ENCODE results near the gene TDRD9. TPM values are rescaled to one million over a fixed set of nuclear protein-coding genes. Genes with fewer than 3 reads are reported as not detected.
"Not testable (repeated sequence)": the region's sequence is repeated elsewhere in the genome, so short reads cannot be mapped to it uniquely, and the experiment has no call there.

The TDRD9 gene
- total RNA-seq = 0.10 and 5.0 TPM in 2 replicates

GRCh38 chr14:103928011-103928890, at the start of gene TDRD9:
Gene TDRD9, plus strand, starts transcription at chr14:103928456. Its CDS starts 54 bp downstream, at chr14:103928510.
- no peak for DNase-seq (ENCODE audit: extremely low read depth, low read depth, low spot score)

GRCh38 chr14:103879118-103879569, 49.1 kb upstream of the TDRD9 start:
- no peak for DNase-seq (ENCODE audit: extremely low read depth, low read depth, low spot score)

GRCh38 chr14:103879570-103880347, 48.5 kb upstream of the TDRD9 start:
- DNase-seq (ENCODE audit: extremely low read depth, low read depth, low spot score) = no peak

- DNase-seq (ENCODE audit: extremely low read depth, low read depth, low spot score) = no peak
These were observed 47.6 kb upstream of the TDRD9 start for GRCh38 chr14:103880348-103881267.

- no peak for DNase-seq (ENCODE audit: extremely low read depth, low read depth, low spot score)
These were observed 46.7 kb upstream of the TDRD9 start for GRCh38 chr14:103881268-103882201.

GRCh38 chr14:103882503-103883262, 45.6 kb upstream of the TDRD9 start:
- no peak for DNase-seq (ENCODE audit: extremely low read depth, low read depth, low spot score)

GRCh38 chr14:103883263-103883523, 45.1 kb upstream of the TDRD9 start:
- no peak for DNase-seq (ENCODE audit: extremely low read depth, low read depth, low spot score)

- DNase-seq (ENCODE audit: extremely low read depth, low read depth, low spot score) = no peak
These were observed 43.4 kb upstream of the TDRD9 start for GRCh38 chr14:103884854-103885253.

- no peak for DNase-seq (ENCODE audit: extremely low read depth, low read depth, low spot score)
These were observed 42.7 kb upstream of the TDRD9 start for GRCh38 chr14:103885509-103885932.

- DNase-seq (ENCODE audit: extremely low read depth, low read depth, low spot score) = no peak
These were observed 41.7 kb upstream of the TDRD9 start for GRCh38 chr14:103886304-103887169.

- DNase-seq (ENCODE audit: extremely low read depth, low read depth, low spot score) = no peak
These were observed 41.1 kb upstream of the TDRD9 start for GRCh38 chr14:103887170-103887501.

GRCh38 chr14:103887557-103888115, 40.6 kb upstream of the TDRD9 start:
- DNase-seq (ENCODE audit: extremely low read depth, low read depth, low spot score) = no peak

- not testable (repeated sequence) for DNase-seq (ENCODE audit: extremely low read depth, low read depth, low spot score)
These were observed 39.3 kb upstream of the TDRD9 start for GRCh38 chr14:103889002-103889312.

GRCh38 chr14:103889313-103890051, 38.8 kb upstream of the TDRD9 start:
- DNase-seq (ENCODE audit: extremely low read depth, low read depth, low spot score) = no peak

GRCh38 chr14:103890052-103890371, 38.2 kb upstream of the TDRD9 start:
- no peak for DNase-seq (ENCODE audit: extremely low read depth, low read depth, low spot score)

- no peak for DNase-seq (ENCODE audit: extremely low read depth, low read depth, low spot score)
These were observed 37.2 kb upstream of the TDRD9 start for GRCh38 chr14:103890821-103891666.

Measured in glomerular endothelial cell (primary cell).